H9 (cell line): ENCODE results near the gene SRPX. TPM values are rescaled to one million over a fixed set of nuclear protein-coding genes. Genes with fewer than 3 reads are reported as not detected.

Experiments used
- DNase-seq: peaks from one replicate; pipeline ENCODE4 v3.0.0-alpha.2; 2017
- H2AFZ ChIP-seq: one replicate; pipeline ENCODE4 v1.6.1; 2013; ENCODE audit warnings: mild to moderate bottlenecking, low read length, control low read depth, moderate library complexity
- H2AK5ac ChIP-seq: 2 replicates; pipeline ENCODE4 v1.6.1; 2013; ENCODE audit warnings: low read length, control low read depth, mixed read lengths; ENCODE audit not compliant: insufficient read length
- H2BK120ac ChIP-seq: one replicate; pipeline ENCODE4 v1.6.1; 2013; ENCODE audit warnings: low read depth, mild to moderate bottlenecking, low read length, control low read depth, inconsistent platforms; ENCODE audit not compliant: poor library complexity, severe bottlenecking
- H2BK12ac ChIP-seq: 2 replicates; pipeline ENCODE4 v1.6.1; 2013; ENCODE audit warnings: low read length, control low read depth, mixed read lengths, low read depth; ENCODE audit not compliant: insufficient read length
- H2BK15ac ChIP-seq: 2 replicates; pipeline ENCODE4 v1.6.1; 2013; ENCODE audit warnings: low read depth, low read length, control low read depth
- H2BK20ac ChIP-seq: one replicate; pipeline ENCODE4 v1.6.1; 2013; ENCODE audit warnings: low read depth, mild to moderate bottlenecking, low read length, control low read depth, inconsistent platforms; ENCODE audit not compliant: poor library complexity, severe bottlenecking
- H2BK5ac ChIP-seq: 2 replicates; pipeline ENCODE4 v1.6.1; 2013; ENCODE audit warnings: low read length, control low read depth, mixed read lengths; ENCODE audit not compliant: insufficient read length
- H3K14ac ChIP-seq: 2 replicates; pipeline ENCODE4 v1.6.1; 2013; ENCODE audit warnings: low read length, control low read depth; ENCODE audit not compliant: insufficient read depth
- H3K18ac ChIP-seq: 2 replicates; pipeline ENCODE4 v1.6.1; 2013; ENCODE audit warnings: low read depth, mild to moderate bottlenecking, mixed read lengths, low read length, control low read depth; ENCODE audit not compliant: insufficient read length
- H3K23ac ChIP-seq: 2 replicates; pipeline ENCODE4 v1.6.1; 2013; ENCODE audit warnings: low read length, control low read depth, mixed read lengths, low read depth; ENCODE audit not compliant: insufficient read length
- H3K23me2 ChIP-seq: 2 replicates; pipeline ENCODE4 v1.6.1; 2013; ENCODE audit warnings: low read depth, mild to moderate bottlenecking, mixed read lengths, low read length, control low read depth; ENCODE audit not compliant: insufficient read length, poor library complexity, severe bottlenecking
- H3K27ac ChIP-seq: 2 replicates; pipeline ENCODE4 v1.5.1; 2013; ENCODE audit warnings: low read length, control low read depth, mixed read lengths, low read depth; ENCODE audit not compliant: insufficient read length
- H3K27me3 ChIP-seq: 2 replicates; pipeline ENCODE4 v1.6.1; 2013; ENCODE audit warnings: low read length, control low read depth, inconsistent platforms; ENCODE audit not compliant: insufficient read depth
- H3K4ac ChIP-seq: 2 replicates; pipeline ENCODE4 v1.6.1; 2013; ENCODE audit warnings: low read depth, mild to moderate bottlenecking, control low read depth, inconsistent platforms, low read length, moderate library complexity
- H3K4me1 ChIP-seq: 2 replicates; pipeline ENCODE4 v1.6.1; 2013; ENCODE audit warnings: low read length, control low read depth, inconsistent platforms; ENCODE audit not compliant: insufficient read depth
- H3K4me2 ChIP-seq: 2 replicates; pipeline ENCODE4 v1.6.1; 2013; ENCODE audit warnings: low read length, control low read depth, mixed read lengths; ENCODE audit not compliant: insufficient read length, insufficient read depth
- H3K56ac ChIP-seq: 2 replicates; pipeline ENCODE4 v1.6.1; 2013; ENCODE audit warnings: low read depth, mild to moderate bottlenecking, mixed read lengths, low read length, control low read depth; ENCODE audit not compliant: insufficient read length
- H3K79me1 ChIP-seq: 2 replicates; pipeline ENCODE4 v1.6.1; 2013; ENCODE audit warnings: low read depth, mild to moderate bottlenecking, moderate library complexity, low read length, control low read depth, inconsistent platforms; ENCODE audit not compliant: insufficient read depth, poor library complexity, severe bottlenecking
- H3K79me2 ChIP-seq: 2 replicates; pipeline ENCODE4 v1.6.1; 2013; ENCODE audit warnings: low read length, control low read depth, inconsistent platforms; ENCODE audit not compliant: insufficient read depth
- H3K9ac ChIP-seq: 2 replicates; pipeline ENCODE4 v1.6.1; 2013; ENCODE audit warnings: low read length, control low read depth, mixed read lengths; ENCODE audit not compliant: insufficient read length; ENCODE audit errors: extremely low read depth
- H3K9me3 ChIP-seq: one replicate; pipeline ENCODE4 v1.6.1; 2013; ENCODE audit warnings: low read depth, low read length, inconsistent platforms; ENCODE audit not compliant: control insufficient read depth
- H3T11ph ChIP-seq: one replicate; pipeline ENCODE4 v1.6.1; 2013; ENCODE audit warnings: mild to moderate bottlenecking, low read length, control low read depth, inconsistent platforms
- H4K20me1 ChIP-seq: one replicate; pipeline ENCODE4 v1.6.1; 2013; ENCODE audit not compliant: control insufficient read depth, insufficient read length, insufficient read depth
- H4K5ac ChIP-seq: 2 replicates; pipeline ENCODE4 v1.6.1; 2013; ENCODE audit warnings: low read depth, mild to moderate bottlenecking, mixed read lengths, low read length, control low read depth; ENCODE audit not compliant: insufficient read length
- H4K8ac ChIP-seq: replicated peaks from 2 replicates; pipeline ENCODE4 v1.6.1; 2013; ENCODE audit warnings: low read length, control low read depth, mixed read lengths, low read depth; ENCODE audit not compliant: insufficient read length
- H4K91ac ChIP-seq: 2 replicates; pipeline ENCODE4 v1.6.1; 2013; ENCODE audit warnings: low read depth, mild to moderate bottlenecking, moderate library complexity, mixed read lengths, low read length, control low read depth; ENCODE audit not compliant: insufficient read length
- H3K27ac Mint-ChIP-seq, 3 experiments: 2 replicates in 2 of 3; 3 replicates in 1 of 3; pipeline ENCODE4 v1.8.0; 2020 to 2021; ENCODE audit warnings: mixed read lengths in 3 of 3, mild to moderate bottlenecking in 1 of 3, moderate library complexity in 1 of 3
- H3K27me3 Mint-ChIP-seq: 2 replicates; pipeline ENCODE4 v1.8.0; 2021; ENCODE audit warnings: low read depth, mild to moderate bottlenecking, moderate library complexity, mixed read lengths
- H3K36me3 Mint-ChIP-seq, 3 experiments: 2 replicates in 2 of 3; 3 replicates in 1 of 3; pipeline ENCODE4 v1.8.0; 2020 to 2021; ENCODE audit warnings: low read depth in 3 of 3, mixed read lengths in 3 of 3; ENCODE audit not compliant: insufficient read depth in 1 of 3
- H3K4me1 Mint-ChIP-seq, 2 experiments: 2 replicates each; pipeline ENCODE4 v1.8.0; 2020; ENCODE audit warnings: mixed read lengths in 2 of 2
- H3K4me3 Mint-ChIP-seq, 2 experiments: 2 replicates in 1 of 2; 3 replicates in 1 of 2; pipeline ENCODE4 v1.8.0; 2020 to 2021; ENCODE audit warnings: mild to moderate bottlenecking in 2 of 2, mixed read lengths in 2 of 2, moderate library complexity in 1 of 2
- H3K9me3 Mint-ChIP-seq, 2 experiments: 2 replicates in 1 of 2; 3 replicates in 1 of 2; pipeline ENCODE4 v1.8.0; 2020; ENCODE audit warnings: mild to moderate bottlenecking in 2 of 2, mixed read lengths in 2 of 2, moderate library complexity in 1 of 2
- CTCF ChIP-seq: fragments of 200-600 bp; sonication (generic); conservative IDR thresholded peaks from 3 replicates; pipeline ENCODE4 v1.8.0; 2021; ENCODE audit warnings: antibody characterized with exemption, mild to moderate bottlenecking
- WGBS: extraction: QIAGEN DNeasy Blood & Tissue Kit; methylation state at CpG from one replicate; pipeline ENCODE4 v1.1.7; 2013; ENCODE audit warnings: missing lambda C conversion rate, low lambda C conversion rate, mixed read lengths; ENCODE audit not compliant: insufficient read length; ENCODE audit errors: extremely low coverage; 5-methylcytosine and 5-hydroxymethylcytosine counted together
- total RNA-seq: library from RNA; stranded (reverse); gene quantifications from 2 replicates; pipeline ENCODE4 v1.2.1, GENCODE V29; 2021

Gene SRPX
- total RNA-seq, 1 experiment from 2014 or later, result 2.8 TPM

- no CpG with 5 or more reads among the region's 1 CpG for WGBS
- H3K27me3 ChIP-seq, result no peaks in the 10 kb centered on the region
- no peak overlapping the region for H3T11ph ChIP-seq
- no peak overlapping the region for H4K8ac ChIP-seq
- no peak overlapping the region for H2BK20ac ChIP-seq
- peaks cover 47 to 48% of the 10 kb centered on the region in 2 experiments for H3K9me3 Mint-ChIP-seq
- H3K4me1 ChIP-seq, result no peaks in the 10 kb centered on the region
- no peak overlapping the region for H2BK5ac ChIP-seq
- no peak overlapping the region for H3K4ac ChIP-seq
- no peak overlapping the region for H3K9ac ChIP-seq
- no peaks in the 10 kb centered on the region for H3K27me3 Mint-ChIP-seq
- no peaks in the 10 kb centered on the region for H3K79me1 ChIP-seq
- H3K4me3 Mint-ChIP-seq, result no peak overlapping the region
- no peak overlapping the region for H2BK12ac ChIP-seq
- H2BK15ac ChIP-seq, result no peak overlapping the region
- H3K27ac Mint-ChIP-seq, result no peak overlapping the region
- H2AK5ac ChIP-seq, result no peak overlapping the region
- no peak overlapping the region for H3K23ac ChIP-seq
- no peak for DNase-seq
- no peak overlapping the region for H4K5ac ChIP-seq
- no peaks in the 10 kb centered on the region for H3K23me2 ChIP-seq
- no peaks in the 10 kb centered on the region for H4K20me1 ChIP-seq
- H3K36me3 Mint-ChIP-seq, result no peaks in the 10 kb centered on the region
- H3K4me2 ChIP-seq, result no peak overlapping the region
- H2AFZ ChIP-seq, result no peak overlapping the region
- H4K91ac ChIP-seq, result no peak overlapping the region
- H3K14ac ChIP-seq, result no peak overlapping the region
- no peak overlapping the region for H2BK120ac ChIP-seq
- no peaks in the 10 kb centered on the region for H3K9me3 ChIP-seq
- no peaks in the 10 kb centered on the region for H3K4me1 Mint-ChIP-seq
- no peaks in the 10 kb centered on the region for H3K79me2 ChIP-seq
- no peak overlapping the region for H3K27ac ChIP-seq
- H3K18ac ChIP-seq, result no peak overlapping the region
- H3K56ac ChIP-seq, result no peak overlapping the region
- no peak for TF ChIP-seq CTCF
These were observed 104.0 kb downstream of the SRPX start for GRCh38 chrX:38116706-38117105.
